ENCODE measurements around the gene SIK2.
"Not testable (repeated sequence)": the region's sequence is repeated elsewhere in the genome, so short reads cannot be mapped to it uniquely, and the experiment has no call there.

The SIK2 gene

DNA sequence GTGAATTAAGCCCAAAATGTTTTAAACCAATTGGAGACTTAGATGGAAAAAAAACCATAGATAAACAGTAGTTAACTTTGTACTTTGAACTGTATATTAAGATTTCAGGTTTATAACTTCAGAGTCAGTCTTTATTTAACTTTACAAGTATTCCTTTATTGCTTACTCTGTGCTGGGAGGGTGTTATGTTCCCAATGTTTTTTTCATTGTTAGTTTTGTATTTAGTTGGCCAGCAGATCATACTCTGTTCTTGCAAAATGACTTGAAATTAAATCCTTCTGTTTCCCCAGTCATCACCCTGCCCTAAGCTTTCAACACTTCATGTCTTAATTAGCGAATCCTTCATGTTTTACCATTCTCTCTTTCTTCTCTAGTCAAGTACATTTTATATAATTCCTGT, 25.3 kb downstream of the SIK2 start:
- DNase-seq (ENCODE audit: low read depth): no peak

DNA sequence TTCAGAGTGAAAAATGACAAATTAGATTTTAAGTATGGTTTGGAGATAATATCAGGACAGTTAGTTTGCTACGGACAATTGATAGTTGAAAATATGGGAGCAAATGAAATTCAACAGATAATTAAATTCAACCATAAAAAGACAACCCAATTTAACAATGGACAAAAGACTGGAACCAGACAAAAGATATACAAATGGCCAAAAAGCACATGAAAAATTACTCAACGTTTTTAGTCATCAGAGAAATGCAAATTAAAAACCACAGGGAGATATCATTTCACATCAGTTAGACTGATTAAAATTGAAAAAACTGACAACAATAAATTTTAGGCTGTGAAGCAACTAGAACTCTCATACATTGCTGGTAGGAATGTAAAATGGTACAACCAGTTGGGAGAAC, 27.2 kb downstream of the SIK2 start:
- DNase-seq (ENCODE audit: low read depth): no peak

DNA sequence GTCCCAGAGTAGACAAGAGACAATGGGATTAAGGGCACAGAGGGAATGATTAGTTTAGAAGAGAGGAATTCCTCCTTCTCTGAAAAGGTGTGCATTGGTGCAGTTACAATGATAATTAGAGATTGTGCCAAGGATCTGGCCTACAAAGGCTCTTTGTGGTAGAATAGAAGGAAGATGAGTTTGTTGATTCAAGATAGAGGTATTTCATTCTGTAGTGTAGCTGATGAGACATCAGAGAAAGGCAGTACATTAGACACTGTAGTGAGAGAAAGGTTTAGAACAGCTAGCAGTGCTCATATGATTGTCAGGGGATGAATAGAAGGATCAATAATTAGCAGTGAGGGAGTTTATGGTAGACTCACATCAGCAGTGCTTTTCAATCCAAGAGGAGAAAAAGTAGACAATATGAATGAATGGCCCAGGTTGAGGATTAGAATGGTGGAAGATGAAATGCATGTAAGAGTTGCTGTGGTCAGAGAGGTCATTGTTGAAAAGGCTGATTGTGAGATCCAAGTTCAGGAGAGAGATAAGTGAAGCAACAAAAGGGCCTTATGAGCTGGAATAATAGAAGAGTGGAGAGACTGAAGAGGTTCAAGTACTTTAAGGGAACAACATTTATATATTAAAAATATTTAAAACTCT, 28.9 kb downstream of the SIK2 start:
- DNase-seq (ENCODE audit: low read depth): no peak

DNA sequence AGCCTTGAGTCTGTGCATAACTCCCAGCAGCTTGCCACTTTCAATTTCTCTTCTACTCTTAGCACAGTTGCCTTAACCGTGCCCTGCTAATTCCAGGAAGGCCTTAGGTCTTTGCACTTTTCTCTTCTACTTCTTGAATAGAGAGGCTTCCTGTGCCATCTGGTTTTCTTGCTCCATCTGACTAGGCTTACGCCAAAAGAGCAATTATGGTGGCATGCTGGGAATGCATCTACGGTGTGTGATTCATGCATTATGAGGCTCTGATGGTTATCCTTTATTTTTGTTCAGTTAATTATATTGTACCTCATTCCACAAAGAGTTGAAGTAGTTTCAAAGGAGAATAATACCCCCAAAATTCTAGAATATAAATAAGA, 29.4 kb downstream of the SIK2 start:
- no peak for DNase-seq (ENCODE audit: low read depth)

DNA sequence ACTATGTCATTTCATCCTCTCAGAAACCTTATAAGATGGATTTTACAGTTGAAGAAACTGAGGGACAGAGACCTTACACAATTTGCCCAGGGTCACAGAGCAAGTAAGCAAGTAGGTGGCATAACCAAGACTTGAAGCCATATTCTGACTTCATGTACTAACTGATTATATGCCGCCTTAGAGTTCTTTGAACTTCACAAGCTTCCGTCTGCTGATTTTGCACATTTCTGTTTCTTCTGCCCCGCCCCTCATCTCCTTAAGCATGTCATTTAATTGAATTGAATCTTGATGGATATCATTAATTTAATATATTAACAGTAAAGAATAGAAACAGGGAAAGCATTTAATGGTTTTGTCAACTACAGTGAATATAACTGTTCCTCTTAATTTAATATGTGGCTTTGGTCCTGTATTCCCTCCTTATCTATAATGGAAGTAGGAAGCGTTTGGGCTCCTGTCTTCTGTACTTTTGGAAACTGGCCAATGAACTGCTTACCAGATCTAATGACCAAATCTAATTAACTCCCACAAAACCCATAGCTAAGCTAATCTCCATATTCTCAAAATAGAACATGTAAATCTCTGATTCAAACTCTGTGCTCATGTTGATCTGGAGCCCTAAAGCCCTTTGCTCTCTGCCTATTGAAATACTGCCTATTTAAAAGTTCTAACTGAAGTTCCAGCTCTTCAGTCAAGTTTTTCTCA, 30.4 kb downstream of the SIK2 start:
- DNase-seq (ENCODE audit: low read depth): no peak

DNA sequence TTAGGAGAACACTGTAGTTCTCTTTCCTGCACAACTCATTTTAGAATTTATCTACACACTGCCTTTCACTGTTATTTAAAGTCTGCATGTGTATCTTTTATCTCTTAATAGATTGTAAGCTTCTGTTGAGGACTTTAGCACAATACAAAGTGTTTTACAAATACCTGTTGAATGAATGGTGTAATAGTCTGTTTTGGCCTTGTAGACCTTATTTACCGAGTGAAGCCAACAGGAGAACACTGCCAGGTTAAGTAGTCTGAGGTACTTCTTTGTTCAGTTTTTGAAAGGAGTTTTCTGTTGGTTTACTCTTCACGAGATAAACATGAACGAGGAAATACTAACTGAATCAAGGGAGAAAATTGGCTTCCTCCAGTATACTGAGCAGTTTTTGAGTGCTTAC, 31.0 kb downstream of the SIK2 start:
- no peak for DNase-seq (ENCODE audit: low read depth)

DNA sequence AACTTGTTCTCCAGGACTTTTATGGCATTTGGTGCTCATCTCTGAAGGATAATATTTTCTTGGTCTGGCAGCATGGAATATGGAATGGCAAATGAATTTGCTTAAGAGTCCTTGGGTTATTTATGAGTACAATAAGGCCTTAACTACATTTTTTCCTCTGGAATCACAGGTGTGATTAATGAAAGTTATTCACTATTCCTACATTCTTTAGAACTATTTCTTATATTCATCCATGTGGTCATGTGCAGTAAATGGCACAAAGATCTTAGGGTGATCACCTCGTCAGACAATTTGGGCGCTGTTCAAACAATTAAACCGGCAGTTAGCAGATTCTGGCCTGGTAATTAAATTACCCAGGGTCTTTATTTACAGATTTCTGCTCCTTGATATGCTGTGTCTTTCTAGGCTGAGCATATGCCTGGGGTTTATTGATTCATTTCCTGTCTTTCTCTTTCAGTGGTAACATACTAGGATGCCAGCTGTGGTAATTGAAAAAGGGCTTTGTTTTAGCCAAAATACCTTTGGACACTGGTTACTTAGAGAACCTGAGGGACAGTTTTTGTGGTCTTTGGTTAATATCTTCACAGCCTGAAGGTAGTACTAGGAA, 31.6 kb downstream of the SIK2 start:
- no peak for DNase-seq (ENCODE audit: low read depth)

DNA sequence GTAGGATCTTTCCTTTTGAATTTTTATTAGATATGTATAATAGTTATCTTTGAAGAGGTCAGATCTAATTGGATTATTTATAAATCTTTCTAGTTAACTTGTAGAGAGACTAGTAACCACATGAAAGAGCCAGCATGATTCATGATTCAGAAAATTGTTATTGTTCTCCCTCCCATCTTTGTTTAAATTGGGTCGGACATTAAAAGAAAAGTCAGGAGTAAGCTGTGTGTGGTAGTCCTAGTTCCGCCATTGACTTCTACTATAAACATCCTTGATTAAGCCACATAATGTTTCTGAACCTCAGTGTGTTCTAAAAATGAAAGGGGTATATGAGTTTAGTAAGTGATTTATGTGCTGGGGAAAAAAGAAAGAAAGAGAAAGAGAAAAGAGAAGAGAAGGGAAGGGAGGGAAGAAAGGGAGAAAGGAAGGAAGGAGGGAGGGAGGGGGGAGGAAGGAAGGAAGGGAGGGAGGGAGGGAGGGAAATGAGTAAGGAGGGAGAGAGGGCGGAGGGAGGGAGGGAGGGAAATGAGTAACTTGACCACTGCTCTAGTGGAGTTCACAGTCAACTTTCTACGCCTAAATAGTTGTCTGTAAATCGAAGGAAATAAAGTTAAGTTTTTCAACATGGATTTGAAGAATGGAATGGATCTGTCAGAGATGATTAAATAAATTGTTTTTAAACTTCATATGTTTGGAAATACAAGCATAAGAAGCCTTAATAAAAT, 32.9 kb downstream of the SIK2 start:
- no peak for DNase-seq (ENCODE audit: low read depth)

DNA sequence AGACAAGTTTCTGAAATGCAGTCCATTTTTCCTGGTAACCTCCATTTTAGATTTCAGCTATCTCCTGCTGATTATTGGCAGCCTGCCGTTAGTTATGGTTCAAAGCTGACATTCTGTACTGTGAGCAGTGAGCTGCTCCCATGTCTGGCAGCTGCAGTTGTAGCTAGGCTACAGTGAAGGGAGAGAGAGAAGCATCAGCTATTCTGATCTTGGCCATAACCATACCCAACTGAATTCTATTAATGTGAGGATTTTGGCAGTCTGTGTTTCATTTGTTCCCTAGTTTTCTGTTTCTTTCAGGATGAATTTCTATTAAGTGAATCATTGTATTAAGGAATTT, 33.4 kb downstream of the SIK2 start:
- DNase-seq (ENCODE audit: low read depth): no peak

DNA sequence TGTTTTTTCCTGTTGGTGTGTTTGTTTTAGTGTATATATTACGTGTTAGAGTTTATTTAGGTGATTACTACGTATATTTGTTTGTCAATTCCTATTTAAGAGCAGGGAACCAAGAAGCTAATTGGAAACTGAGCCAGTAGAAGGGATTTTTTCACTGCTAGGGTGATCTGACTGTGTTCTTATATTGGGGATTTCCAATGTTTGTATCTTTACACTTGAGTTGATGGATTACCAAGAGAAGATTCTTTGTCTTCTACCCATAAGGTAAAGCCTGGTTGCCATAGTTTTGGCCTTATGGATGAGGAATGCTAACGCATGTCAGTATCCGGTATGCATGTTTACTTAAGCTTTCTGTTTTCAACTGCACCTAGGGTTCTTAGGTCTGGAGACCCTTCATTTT, 35.6 kb downstream of the SIK2 start:
- DNase-seq (ENCODE audit: low read depth): no peak

DNA sequence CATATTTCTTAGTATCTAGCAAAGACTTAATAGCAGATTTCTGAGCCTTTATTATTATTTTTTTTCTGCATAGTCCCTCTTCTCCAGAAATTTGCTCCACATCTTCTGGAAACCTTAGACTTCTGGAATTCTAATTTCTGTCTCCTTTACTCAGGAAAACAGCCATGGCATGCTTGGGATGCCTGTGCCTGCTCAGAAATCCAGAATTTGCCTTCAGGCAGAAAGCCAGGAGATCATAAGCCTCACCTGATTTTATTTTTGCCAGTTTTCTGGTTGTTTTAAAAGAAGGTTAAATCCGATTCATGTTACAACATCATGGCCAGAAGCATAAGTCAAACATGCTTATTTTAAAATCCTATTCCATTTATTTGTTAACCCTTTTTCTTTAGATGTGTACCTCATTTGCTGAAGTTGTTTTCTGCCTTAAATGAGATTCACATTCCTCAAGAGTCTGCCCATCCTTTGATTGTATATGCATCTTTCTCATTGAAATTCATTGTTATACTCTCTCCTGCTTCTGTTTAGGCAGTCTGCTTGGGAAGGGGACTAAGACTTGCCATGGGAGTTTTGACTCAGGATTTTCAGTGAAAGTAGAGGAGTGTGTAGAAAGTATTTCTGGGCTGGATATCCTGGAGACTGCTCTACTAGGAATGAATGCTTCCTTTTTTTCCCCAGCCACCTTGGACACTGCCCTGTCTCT, 37.1 kb downstream of the SIK2 start:
- DNase-seq (ENCODE audit: low read depth): no peak

DNA sequence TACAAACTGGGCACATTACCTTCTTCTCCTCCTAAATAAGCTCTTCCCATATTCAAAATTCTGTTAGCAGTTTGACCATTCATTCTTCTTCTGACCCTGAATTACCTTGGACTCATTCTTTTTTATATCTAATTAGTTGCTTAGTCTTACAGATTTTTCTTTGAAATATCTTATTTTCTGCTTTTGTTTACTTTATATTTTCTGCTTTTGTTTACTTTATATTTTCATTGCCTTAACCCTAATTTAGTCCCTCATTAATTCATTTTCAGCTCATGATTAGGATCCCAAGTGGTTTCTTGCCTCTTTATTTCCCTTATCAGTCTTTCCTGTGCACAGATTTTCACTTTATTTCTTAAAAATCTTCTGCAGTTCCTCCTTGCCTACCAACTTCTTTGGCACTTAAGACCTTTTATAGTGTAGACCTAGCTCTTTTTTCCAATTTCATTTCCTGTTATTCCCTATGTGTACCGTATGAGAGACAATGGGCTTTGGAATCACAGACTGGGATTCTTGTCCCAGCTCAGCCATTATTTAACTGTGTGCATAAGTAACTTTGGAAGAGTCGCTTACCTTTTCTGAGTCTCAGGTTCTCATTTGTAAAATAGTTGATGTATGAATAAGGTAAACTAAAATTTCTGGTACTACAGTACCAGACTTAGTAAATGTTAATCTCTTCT, 39.2 kb downstream of the SIK2 start:
- no peak for DNase-seq (ENCODE audit: low read depth)

DNA sequence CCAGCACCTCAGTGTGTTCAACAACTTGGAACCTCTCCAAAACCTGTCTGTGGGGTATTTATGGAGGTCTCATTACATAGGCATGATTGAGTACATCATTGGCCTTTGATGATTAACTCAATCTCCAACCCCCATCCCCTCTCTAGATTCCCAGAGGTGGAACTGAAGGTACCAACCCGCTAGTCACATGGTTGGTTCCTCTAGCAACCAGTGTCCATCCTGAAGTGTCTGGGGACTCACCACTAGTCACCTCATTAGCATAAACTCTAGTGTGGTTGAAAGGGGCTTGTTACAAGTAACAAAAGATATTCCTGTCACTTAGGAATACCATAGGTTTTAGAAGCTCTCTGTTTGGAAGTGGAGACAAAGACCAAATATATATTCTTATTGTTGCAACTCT, 40.3 kb downstream of the SIK2 start:
- no peak for DNase-seq (ENCODE audit: low read depth)

DNA sequence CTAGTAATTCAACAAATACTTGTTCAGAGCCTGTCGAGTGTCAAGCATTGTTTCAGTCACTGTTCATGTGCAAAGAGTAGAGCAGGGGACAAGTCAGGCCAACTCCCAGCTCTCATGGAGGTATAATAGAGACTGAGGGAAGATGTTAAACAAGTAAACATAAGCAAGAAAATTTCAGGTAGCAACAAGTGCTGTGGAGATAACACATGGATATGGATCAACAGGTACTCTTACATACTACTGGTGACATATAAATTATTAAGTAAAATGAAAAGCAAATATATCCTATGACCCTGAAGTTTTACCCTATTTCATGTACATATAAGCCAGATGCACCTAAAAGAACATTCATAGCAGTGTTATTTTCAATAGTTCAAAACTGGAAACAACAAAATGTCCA, 42.7 kb downstream of the SIK2 start:
- no peak for DNase-seq (ENCODE audit: low read depth)

DNA sequence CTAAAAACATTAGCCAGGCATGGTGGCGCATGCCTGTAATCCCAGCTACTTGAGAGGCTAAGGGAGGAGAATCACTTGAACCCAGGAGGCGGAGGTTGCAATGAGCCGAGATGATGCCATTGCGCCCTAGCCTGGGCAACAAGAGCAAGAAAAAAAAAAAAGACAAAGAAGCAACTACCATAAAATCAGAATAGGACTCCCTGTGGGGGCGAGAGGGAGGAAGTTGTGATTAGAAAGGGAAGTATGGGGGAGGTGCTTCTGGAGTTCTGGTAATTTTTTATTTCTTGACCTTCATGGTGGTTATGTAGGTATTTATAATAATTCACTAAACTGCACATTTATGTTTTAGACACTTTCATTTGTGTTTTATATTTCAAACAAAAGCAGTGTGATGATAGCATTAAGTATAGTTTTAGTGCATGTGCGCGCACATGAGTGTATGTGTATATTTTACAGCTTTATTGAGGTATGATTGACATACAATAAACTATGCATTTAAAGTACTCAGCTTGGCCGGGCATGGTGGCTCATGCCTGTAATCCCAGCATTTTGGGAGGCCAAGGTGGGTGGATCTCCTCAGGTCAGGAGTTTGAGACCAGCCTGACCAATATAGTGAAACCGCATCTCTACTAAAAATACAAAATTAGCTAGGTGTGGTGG, 43.5 kb downstream of the SIK2 start:
- no peak for DNase-seq (ENCODE audit: low read depth)

DNA sequence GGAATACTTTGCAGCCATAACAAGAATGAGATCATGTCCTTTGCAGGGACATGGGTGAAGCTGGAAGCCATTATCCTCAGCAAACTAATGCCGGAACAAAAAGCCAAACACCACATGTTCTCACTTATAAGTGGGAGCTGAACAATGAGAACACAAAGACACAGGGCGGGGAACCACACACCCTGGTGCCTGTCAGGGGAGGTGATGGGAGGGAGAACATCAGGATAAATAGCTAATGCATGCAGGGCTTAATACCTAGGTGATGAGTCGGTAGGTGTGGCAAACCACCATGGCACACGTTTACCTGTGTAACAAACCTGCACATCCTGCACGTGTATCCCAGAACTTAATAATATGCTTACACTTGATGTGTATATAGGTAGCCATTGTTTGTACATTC, 49.1 kb downstream of the SIK2 start:
- not testable (repeated sequence) for DNase-seq (ENCODE audit: low read depth)

DNA sequence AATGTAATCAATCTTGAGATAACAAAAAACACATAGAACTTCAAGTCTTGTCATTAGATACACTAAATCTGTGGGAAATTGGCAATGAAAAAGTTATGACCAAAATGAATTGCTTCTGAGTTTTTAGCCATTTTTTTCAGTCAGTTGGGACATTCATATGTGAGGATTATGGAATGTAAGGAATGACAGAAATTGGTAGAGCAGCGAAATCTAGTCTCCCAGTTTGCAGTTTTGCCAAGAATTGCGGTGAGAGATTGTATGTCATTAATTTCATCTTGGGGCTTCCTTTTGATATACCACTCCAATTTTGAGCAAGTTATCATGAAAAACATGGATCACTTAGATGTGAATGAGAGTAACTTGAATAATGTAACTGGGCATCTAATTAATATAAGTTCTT, 49.9 kb downstream of the SIK2 start:
- no peak for DNase-seq (ENCODE audit: low read depth)

DNA sequence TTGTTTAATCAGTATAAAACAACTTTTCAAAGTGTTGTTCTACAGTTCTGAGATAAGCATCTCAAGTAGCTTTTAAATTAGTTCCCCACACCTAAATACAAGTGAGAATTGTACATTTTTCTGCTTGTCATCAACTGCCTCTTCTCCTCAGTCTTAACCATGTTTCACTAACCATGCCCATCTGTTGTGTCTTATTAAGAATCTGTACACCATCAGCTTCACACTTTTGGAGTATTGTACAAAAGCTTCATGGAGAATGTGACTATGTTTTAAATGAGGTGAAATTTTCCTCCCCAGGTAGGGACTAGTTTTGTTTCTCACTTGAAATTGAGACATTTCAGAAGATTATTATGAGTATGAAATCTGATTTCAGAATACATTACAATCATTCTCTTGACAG, 52.4 kb downstream of the SIK2 start:
- DNase-seq (ENCODE audit: low read depth): no peak

DNA sequence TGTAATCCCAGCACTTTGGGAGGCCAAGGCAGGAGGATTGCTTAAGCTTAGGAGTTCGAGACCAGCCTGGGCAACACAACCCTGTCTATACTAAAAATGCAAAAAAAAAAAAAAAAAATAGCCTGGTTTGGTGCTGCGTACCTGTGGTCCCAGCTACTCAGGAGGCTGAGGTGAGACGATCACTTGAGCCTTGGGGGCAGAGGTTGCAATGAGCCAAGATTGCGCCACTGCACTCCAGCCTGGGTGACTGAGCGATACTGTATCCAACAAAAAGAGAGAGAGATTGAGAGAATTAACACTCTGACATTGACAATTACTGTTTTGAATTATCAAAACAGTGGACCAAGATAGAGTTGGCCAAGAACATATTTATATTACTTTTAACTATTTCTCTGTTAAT, 53.7 kb downstream of the SIK2 start:
- DNase-seq (ENCODE audit: low read depth): no peak

DNA sequence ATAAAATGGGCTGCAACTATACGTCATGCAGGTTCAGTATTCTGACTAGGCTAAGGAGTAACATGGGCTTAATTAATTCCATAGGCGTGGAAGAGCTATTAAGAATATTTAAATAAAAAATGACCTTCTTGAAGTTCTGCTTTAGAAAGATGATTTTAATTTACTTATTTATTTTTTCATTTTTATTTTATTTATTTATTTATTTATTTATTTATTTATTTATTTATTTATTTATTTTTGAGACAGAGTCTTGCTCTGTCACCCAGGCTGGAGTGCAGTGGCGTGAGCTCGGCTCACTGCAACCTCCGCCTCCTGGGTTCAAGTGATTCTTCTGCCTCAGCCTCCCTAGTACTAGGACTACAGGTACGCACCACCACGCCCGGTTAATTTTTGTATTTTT, 55.7 kb downstream of the SIK2 start:
- DNase-seq (ENCODE audit: low read depth): not testable (repeated sequence)

DNA sequence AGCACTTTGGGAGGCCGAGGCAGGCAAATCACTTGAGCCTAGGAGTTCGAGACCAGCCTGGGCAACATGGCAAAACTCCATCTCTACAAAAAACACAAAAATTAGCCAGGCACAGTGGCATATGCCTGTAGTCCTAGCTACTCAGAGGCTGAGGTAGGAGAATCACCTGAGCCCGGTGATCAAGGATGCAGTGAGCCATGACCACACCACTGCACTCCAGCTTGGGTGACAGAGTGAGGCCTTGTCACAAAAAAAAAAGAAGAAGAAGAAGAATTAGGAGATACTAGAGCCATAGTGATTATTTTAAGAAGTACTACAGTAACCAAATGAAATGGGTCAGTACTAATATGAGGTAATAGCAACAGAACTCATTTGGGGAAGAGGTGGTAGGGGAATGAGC, 56.2 kb downstream of the SIK2 start:
- DNase-seq (ENCODE audit: low read depth): not testable (repeated sequence)

Data from activated T-cell treated with anti-CD3 and anti-CD28 coated beads for 48 hours (primary cell).